ENCODE data around the gene SIM2. TPM values are rescaled to one million over a fixed set of nuclear protein-coding genes. Genes with fewer than 3 reads are reported as not detected.

SIM2 gene
- total and polyA plus RNA-seq, 2 experiments from 2014 or later, result 0.16 to 0.49 TPM

- Histone ChIP-seq H3K79me2 (replicated peaks; ENCODE audit: insufficient read depth) (no peaks in the 10 kb centered on the region), H3K27me3 (ENCODE audit: insufficient read depth) (peaks cover 15% of the 10 kb centered on the region), H3F3A (replicated peaks; ENCODE audit: low read depth) (no peaks in the 10 kb centered on the region), H3K9me2 (ENCODE audit: insufficient read depth) (no peaks in the 10 kb centered on the region), H3K36me3 (ENCODE audit: insufficient read depth) (no peaks in the 10 kb centered on the region), H3K27ac (ENCODE audit: low read depth) (no peak overlapping the region), H3K4me3 (no peak overlapping the region), H4K20me1 (replicated peaks; ENCODE audit: insufficient read depth) (no peaks in the 10 kb centered on the region), H3K4me1 (ENCODE audit: insufficient read depth) (peaks cover 11% of the 10 kb centered on the region), H3K4me2 (no peak overlapping the region), H2AFZ (no peak overlapping the region)
- Mint-ChIP-seq H3K36me3 (ENCODE audit: low read depth) (peaks cover 6% of the 10 kb centered on the region; the same call in 2 of the 3 replicates), H3K4me1 (peaks cover 10% of the 10 kb centered on the region; the same call in 2 of the 3 replicates), H3K27ac (no peak overlapping the region), H3K27me3 (ENCODE audit: insufficient read depth, low read depth, poor library complexity) (peaks cover 8% of the 10 kb centered on the region), H3K9me3 (peaks cover 23% of the 10 kb centered on the region), H3K4me3 (no peak overlapping the region)
- ATAC-seq (no peak), DNase-seq (ENCODE audit: low spot score) (no peak)
- TF ChIP-seq ZNF331 (CRISPR knock-in tag; IDR thresholded peaks at IDR 0.05; ENCODE audit: low read depth) (no peak), CREB1 (CRISPR knock-in tag; IDR thresholded peaks at IDR 0.05; ENCODE audit: low read depth) (no peak), ZNF462 (CRISPR knock-in tag; IDR thresholded peaks at IDR 0.05) (no peak), CTCF (conservative IDR thresholded peaks at IDR 0.05; ENCODE audit: low read depth in 2 of 2) (no peak), EZH2phosphoT487 (IDR thresholded peaks at IDR 0.05; ENCODE audit: unreplicated experiment) (no peak), NANOG (IDR thresholded peaks at IDR 0.05; ENCODE audit: borderline replicate concordance) (no peak), ETS1 (IDR thresholded peaks at IDR 0.05) (no peak), EZH2 (IDR thresholded peaks at IDR 0.05; ENCODE audit: low read depth, unreplicated experiment) (no peak), JUNB (IDR thresholded peaks at IDR 0.05; ENCODE audit: unreplicated experiment) (no peak), ZNF114 (CRISPR knock-in tag; IDR thresholded peaks at IDR 0.05) (no peak), POLR2AphosphoS5 (IDR thresholded peaks at IDR 0.05; ENCODE audit: low read depth) (no peak), STAT1 (IDR thresholded peaks at IDR 0.05; ENCODE audit: unreplicated experiment) (no peak), REST (IDR thresholded peaks at IDR 0.05; ENCODE audit: unreplicated experiment) (no peak)
These were observed 20.4 kb upstream of the SIM2 start for GRCh38 chr21:36678538-36678937.
